GM12801 (cell line): Measurements from ENCODE around the gene EML1.

ENCODE experiments used
- CTCF ChIP-seq: IDR thresholded peaks from one replicate; pipeline ENCODE4 v1.5.1; 2011; ENCODE audit warnings: control low read depth; ENCODE audit not compliant: insufficient read length; ENCODE audit errors: extremely low read depth

The EML1 gene

GRCh38 chr14:99871771-99872170 lies 78.6 kb downstream of the EML1 start:
- no peak for TF ChIP-seq CTCF

- no peak for TF ChIP-seq CTCF
These were observed 79.7 kb downstream of the EML1 start for GRCh38 chr14:99872786-99873440.

GRCh38 chr14:99873653-99874052 lies 80.4 kb downstream of the EML1 start:
- TF ChIP-seq CTCF: no peak

- no peak for TF ChIP-seq CTCF
These were observed 81.1 kb downstream of the EML1 start for GRCh38 chr14:99874306-99874705.

GRCh38 chr14:99875421-99875820 lies 82.2 kb downstream of the EML1 start:
- no peak for TF ChIP-seq CTCF

- no peak for TF ChIP-seq CTCF
These were observed 82.6 kb downstream of the EML1 start for GRCh38 chr14:99875836-99876235.

- no peak for TF ChIP-seq CTCF
These were observed 83.2 kb downstream of the EML1 start for GRCh38 chr14:99876406-99876805.
